ENCODE data around the gene CSDE1.

DNA sequence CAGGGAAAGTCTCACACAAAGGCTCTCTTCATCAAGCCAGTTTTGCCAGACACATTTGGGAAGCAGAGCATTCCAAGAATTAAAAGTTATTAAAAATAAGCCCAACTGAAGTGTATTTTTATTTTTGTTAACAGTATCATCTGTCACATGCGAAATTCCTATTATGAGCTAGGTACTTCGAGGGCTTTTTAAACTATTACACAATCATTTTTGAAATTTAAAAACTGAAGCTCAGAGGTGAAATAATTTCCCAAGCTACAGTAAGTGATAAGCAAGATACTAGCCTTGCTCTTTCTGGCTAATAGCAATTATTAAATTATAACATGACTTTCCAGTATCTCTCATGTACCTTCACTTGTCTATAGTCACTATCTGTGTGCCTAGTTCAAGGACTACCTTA, 29.2 kb downstream of the CSDE1 start:
- TF ChIP-seq, protein P1, sequence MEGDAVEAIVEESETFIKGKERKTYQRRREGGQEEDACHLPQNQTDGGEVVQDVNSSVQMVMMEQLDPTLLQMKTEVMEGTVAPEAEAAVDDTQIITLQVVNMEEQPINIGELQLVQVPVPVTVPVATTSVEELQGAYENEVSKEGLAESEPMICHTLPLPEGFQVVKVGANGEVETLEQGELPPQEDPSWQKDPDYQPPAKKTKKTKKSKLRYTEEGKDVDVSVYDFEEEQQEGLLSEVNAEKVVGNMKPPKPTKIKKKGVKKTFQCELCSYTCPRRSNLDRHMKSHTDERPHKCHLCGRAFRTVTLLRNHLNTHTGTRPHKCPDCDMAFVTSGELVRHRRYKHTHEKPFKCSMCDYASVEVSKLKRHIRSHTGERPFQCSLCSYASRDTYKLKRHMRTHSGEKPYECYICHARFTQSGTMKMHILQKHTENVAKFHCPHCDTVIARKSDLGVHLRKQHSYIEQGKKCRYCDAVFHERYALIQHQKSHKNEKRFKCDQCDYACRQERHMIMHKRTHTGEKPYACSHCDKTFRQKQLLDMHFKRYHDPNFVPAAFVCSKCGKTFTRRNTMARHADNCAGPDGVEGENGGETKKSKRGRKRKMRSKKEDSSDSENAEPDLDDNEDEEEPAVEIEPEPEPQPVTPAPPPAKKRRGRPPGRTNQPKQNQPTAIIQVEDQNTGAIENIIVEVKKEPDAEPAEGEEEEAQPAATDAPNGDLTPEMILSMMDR (IDR thresholded peaks at IDR 0.05; ENCODE audit: low read depth, low read length, poor library complexity, severe bottlenecking), result no peak
- no peak for TF ChIP-seq EZH2phosphoT487 (IDR thresholded peaks at IDR 0.05; ENCODE audit: borderline replicate concordance, low read length)
